ENCODE data around the gene NOL11. TPM values are rescaled to one million over a fixed set of nuclear protein-coding genes. Genes with fewer than 3 reads are reported as not detected.
A peak's percentile ranks its signal among the peaks of the same experiment; 100 is the strongest.

The NOL11 gene
- 10 to 100 TPM; 59.4 to 73.6 TPM for total RNA-seq

DNA sequence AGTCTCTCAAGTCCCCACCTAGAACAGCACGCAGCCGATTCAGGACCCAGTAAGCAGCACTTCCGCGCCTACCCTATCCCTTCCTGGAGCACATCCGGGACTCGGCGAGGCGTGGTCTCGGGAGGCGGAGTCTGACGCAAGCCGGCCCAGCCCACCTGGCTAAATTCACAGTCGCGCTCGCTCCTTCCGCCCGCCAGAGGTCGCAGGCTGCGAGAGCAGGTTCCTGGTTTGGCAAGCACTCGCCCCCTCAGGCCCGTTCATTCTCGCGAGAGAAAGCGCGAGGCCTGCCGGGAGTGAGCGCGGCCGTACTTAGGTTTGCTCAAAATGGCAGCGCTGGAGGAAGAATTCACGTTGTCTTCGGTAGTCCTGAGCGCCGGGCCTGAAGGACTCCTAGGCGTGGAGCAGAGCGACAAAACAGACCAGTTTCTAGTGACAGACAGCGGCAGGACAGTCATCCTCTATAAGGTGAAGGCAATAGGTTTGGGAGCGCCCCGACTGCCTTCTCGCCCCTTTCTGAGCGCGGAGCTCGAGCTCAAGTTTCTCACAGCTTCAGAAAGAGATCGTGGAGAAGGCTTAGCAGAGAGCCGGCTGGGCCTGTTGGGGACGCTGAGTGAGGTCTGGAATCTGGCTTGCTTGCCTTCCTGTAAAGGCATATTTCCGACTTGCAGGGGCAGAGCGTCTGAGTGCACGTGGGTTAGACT lies at the start of gene NOL11:
TSS of gene NOL11 (plus strand) at position 313 of the 701 bp plus-strand sequence. CDS start at position 325, 12 bp downstream.
- ChIA-PET CTCF (interaction anchor here (0.6 to 1.6 kb wide), 12 partner anchors 10 to 404 kb away, joined by 3 to 7 read pairs (median 4); no protein-coding TSS in a partner anchor), POLR2A (interaction anchor here (0.6 kb wide), 1 partner anchor 52 kb away, joined by 4 read pairs; no protein-coding TSS in a partner anchor)
- H3K9me3 Mint-ChIP-seq: no peaks in the 10 kb centered on the region
- H3K4me3 Mint-ChIP-seq: peak within 1 kb of the TSS; percentile 95
- peaks cover 28% of the 10 kb centered on the region for H3K4me1 Mint-ChIP-seq
- H3K36me3 Mint-ChIP-seq (ENCODE audit: low read depth): peaks cover 26% of the 10 kb centered on the region
- H3K27ac Mint-ChIP-seq: peak within 1 kb of the TSS; percentile 99
- no peaks in the 10 kb centered on the region for H3K27me3 Mint-ChIP-seq
- DNase-seq: peak; percentile 100

DNA sequence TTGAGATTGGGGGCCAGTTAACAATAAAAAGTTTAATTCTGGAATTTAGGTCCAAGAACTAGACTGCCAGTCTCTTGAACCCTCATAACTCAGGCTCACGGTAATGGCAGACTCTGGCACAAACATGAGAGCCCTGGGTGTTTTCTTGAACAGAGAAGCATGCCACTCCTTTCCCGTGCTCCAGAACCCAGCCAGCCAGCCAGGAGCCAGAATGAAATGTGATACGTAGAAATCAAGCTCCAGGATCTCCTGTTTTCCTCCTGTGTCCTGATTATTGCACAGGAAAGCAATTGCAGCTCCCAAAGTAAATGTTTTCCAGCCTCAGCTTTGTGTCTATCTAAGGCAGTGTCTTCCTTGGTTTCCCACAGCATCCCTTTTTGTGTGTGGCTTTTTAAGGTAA lies 46.2 kb upstream of the NOL11 start:
- Mint-ChIP-seq H3K9me3 (peaks cover 3% of the 10 kb centered on the region), H3K36me3 (ENCODE audit: low read depth) (peaks cover 8% of the 10 kb centered on the region), H3K4me3 (no peak overlapping the region), H3K27me3 (no peaks in the 10 kb centered on the region), H3K27ac (no peak overlapping the region), H3K4me1 (no peaks in the 10 kb centered on the region)
- ChIA-PET CTCF (interaction anchor here (0.7 kb wide), 1 partner anchor 31 kb away, joined by 3 read pairs; no protein-coding TSS in a partner anchor), POLR2A (no interaction called here)
- no peak for DNase-seq

DNA sequence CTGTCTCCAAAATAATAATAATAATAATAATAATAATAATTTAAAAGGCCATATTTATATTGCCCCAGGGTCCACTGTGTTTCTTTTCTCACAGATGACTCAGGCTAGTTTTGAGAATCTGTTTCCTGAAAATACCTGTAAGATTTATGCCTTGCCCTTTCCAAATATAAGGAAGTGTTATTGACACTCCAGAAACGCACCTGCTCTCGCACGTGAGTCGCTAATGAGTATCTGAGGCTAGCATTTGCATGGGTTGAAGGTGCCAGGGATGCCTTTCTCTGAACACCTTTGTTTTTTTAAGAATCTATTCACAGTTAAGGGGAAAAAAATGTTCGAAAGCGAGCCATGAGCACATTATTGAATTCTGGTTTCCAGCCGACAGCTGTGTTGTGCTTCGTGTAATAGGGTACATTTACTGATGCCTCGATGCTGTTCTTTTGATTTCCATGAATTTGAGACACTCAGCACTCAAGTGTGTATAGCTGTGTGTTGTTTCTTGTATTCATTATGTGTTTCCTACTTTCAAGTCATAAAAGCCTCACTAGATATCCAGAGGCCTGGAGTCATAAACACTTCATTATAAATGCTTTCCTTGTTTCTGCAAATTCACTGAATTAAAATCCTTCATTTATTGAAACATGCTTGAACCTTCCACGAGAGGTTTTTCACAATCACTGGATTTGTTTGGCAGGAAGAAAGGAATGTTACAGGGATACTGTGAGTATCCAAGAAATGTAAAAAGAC lies 45.0 kb upstream of the NOL11 start:
- Mint-ChIP-seq H3K4me1 (no peaks in the 10 kb centered on the region), H3K27ac (no peak overlapping the region), H3K4me3 (no peak overlapping the region), H3K9me3 (peaks cover 3% of the 10 kb centered on the region), H3K36me3 (ENCODE audit: low read depth) (peaks cover 8% of the 10 kb centered on the region), H3K27me3 (no peaks in the 10 kb centered on the region)
- ChIA-PET POLR2A (no interaction called here), CTCF (no interaction called here)
- no peak for DNase-seq

DNA sequence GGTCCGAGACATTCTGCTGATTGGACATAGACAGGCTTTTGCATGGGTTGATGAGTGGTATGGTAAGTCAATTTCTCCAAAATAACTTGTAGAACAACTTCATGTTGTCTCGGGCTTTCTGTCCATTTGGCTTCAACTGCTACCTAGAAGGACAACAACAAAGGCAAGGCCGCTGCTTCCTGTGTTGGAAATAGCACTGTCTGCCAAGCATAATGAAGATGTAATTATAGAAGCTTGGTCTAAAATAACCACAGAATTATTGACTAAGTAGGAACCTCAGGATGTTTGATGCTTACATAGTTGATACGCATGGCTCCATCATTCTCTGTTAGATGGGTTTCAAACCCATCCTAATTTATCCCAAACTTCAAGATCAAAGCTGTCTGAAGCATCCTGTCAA lies 42.3 kb upstream of the NOL11 start:
- CTCF ChIA-PET: no interaction called here
- H3K27me3 Mint-ChIP-seq: no peaks in the 10 kb centered on the region
- H3K9me3 Mint-ChIP-seq: no peaks in the 10 kb centered on the region
- no peak overlapping the region for H3K27ac Mint-ChIP-seq
- DNase-seq: no peak
- H3K36me3 Mint-ChIP-seq (ENCODE audit: low read depth): peaks cover 1% of the 10 kb centered on the region
- no peak overlapping the region for H3K4me3 Mint-ChIP-seq
- POLR2A ChIA-PET: no interaction called here
- H3K4me1 Mint-ChIP-seq: peaks cover 2% of the 10 kb centered on the region

DNA sequence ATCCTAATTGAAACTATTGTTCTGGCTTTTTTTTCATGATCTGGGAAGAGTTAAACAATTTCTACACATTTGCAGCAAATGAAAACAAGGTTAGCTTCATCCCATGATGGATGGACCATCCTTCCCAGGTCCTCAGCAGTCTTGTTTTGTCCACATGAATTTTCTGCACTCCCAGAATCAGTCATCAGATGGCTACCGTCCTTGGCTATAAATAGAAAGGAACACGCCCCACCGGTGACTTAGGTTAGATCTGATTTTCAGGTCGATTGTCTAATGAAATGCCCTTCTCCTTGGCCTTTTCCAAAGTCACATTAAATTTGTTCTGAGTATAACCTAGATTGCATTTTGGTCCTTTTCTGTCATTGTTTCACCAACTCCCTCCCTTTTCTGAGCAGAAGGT lies 41.4 kb upstream of the NOL11 start:
- H3K27me3 Mint-ChIP-seq: no peaks in the 10 kb centered on the region
- DNase-seq: no peak
- H3K36me3 Mint-ChIP-seq (ENCODE audit: low read depth): peaks cover 1% of the 10 kb centered on the region
- ChIA-PET CTCF (interaction anchor here (1.0 to 1.1 kb wide), 2 partner anchors 14 to 23 kb away, joined by 3 read pairs; no protein-coding TSS in a partner anchor), POLR2A (no interaction called here)
- no peaks in the 10 kb centered on the region for H3K9me3 Mint-ChIP-seq
- no peak overlapping the region for H3K27ac Mint-ChIP-seq
- no peak overlapping the region for H3K4me3 Mint-ChIP-seq
- peaks cover 2% of the 10 kb centered on the region for H3K4me1 Mint-ChIP-seq

DNA sequence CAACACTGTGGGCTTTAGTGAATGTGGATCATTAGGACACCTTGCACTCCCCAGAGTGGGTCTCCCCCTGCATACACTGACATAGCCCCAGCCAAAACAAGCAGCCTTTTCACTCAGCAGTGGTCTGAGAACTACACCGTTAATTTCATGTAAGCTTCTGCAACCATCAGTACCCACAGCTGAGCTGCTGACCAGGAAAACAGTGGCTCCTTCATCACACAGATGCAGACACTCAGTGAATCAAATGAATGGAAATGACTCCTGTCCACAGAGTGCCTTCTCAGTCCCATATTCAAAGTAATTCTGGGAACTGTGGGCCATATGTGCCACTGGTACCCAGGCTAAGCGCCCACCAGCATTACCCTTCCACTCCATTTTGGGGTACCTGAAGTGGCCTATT lies 39.3 kb upstream of the NOL11 start:
- H3K9me3 Mint-ChIP-seq: no peaks in the 10 kb centered on the region
- no peaks in the 10 kb centered on the region for H3K27me3 Mint-ChIP-seq
- POLR2A ChIA-PET: no interaction called here
- H3K4me3 Mint-ChIP-seq: no peak overlapping the region
- CTCF ChIA-PET: interaction anchor here (0.6 kb wide), 1 partner anchor 839 kb away, joined by 5 read pairs; no protein-coding TSS in a partner anchor
- H3K4me1 Mint-ChIP-seq: peaks cover 2% of the 10 kb centered on the region
- no peak for DNase-seq
- H3K27ac Mint-ChIP-seq: no peak overlapping the region
- H3K36me3 Mint-ChIP-seq (ENCODE audit: low read depth): peaks cover 1% of the 10 kb centered on the region

DNA sequence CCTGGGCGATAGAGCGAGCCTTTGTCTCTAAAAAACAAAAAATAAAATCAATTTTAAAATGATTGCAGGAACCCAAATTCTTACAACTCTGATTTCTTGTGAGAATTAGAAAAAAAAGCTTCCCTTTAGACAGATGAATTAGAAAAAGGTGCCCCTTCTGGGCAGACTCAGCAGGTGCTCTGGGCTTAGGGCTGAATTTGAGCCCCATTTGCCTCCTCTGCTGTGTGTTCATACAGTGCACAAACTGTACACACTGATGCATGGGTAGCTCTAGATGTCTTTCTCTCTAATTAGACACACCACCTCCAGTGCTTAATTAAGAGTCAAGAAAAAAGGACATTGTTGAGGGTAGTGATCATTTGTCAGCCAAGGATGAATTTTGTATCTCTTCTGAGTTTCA lies 38.5 kb upstream of the NOL11 start:
- CTCF ChIA-PET: interaction anchor here (1.0 kb wide), 1 partner anchor 11 kb away, joined by 3 read pairs; no protein-coding TSS in a partner anchor
- POLR2A ChIA-PET: no interaction called here
- H3K36me3 Mint-ChIP-seq (ENCODE audit: low read depth): peaks cover 1% of the 10 kb centered on the region
- H3K9me3 Mint-ChIP-seq: no peaks in the 10 kb centered on the region
- H3K4me3 Mint-ChIP-seq: no peak overlapping the region
- no peaks in the 10 kb centered on the region for H3K27me3 Mint-ChIP-seq
- H3K27ac Mint-ChIP-seq: no peak overlapping the region
- DNase-seq: no peak
- H3K4me1 Mint-ChIP-seq: peaks cover 2% of the 10 kb centered on the region

DNA sequence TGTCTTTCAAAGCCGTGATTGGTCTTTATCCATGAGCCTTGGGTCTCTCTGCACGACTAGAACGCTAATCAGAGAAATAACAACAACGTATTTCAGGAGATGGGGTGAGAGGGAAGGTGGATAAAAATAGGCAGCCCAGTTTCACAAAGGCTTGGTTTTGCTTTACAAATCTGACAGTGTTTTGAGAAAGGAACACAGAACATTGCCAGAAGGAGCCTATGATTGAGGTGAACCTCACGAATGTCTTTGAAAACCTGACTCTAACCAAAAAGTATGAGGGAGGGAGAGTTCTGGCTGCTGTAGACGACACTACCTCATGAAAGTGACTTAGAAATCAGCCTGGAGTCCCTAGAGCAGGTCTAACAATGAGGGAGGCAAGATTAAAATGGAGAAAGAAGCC lies 38.0 kb upstream of the NOL11 start:
- DNase-seq: no peak
- no peaks in the 10 kb centered on the region for H3K27me3 Mint-ChIP-seq
- H3K27ac Mint-ChIP-seq: no peak overlapping the region
- POLR2A ChIA-PET: no interaction called here
- peaks cover 2% of the 10 kb centered on the region for H3K4me1 Mint-ChIP-seq
- CTCF ChIA-PET: interaction anchor here (0.7 to 1.0 kb wide), 2 partner anchors 10 to 387 kb away, joined by 3 to 6 read pairs; no protein-coding TSS in a partner anchor
- no peaks in the 10 kb centered on the region for H3K9me3 Mint-ChIP-seq
- H3K4me3 Mint-ChIP-seq: no peak overlapping the region
- H3K36me3 Mint-ChIP-seq (ENCODE audit: low read depth): peaks cover 1% of the 10 kb centered on the region

DNA sequence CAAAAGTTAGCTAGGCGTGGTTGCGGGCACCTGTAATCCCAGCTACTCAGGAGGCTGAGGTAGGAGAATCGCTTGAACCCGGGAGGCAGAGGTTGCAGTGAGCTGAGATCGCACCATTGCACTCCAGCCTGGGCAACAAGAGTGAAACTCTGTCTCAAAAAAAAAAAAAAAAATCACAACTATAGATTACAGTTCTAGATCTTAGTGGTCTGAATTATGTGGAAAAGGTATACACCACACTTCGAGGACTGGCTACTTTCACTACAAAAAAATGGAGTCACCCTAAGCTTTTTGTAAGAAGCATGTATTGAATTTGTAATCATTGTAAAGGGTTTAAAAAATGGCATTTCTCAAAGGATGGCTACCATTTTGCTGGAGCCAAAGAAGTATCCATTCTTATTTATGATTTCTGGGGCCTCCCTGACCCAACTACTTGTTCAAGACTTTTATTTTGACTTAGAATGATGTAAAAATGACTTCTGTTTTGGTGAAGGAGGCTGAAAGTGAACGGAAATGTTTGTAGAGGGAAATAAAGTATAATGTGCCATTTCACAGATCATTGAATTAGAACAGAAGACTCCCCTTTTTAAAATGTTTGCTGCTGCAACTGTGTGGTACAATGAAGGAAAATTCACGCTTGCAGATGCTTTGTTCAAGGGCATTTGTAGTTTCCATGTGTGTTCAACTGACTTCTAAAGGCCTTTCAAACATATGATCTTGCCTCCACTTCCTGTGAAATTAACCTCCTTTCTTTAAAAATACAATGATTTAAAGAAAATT lies 37.1 kb upstream of the NOL11 start:
- ChIA-PET POLR2A (no interaction called here), CTCF (interaction anchor here (0.7 kb wide), 1 partner anchor 388 kb away, joined by 6 read pairs; no protein-coding TSS in a partner anchor)
- Mint-ChIP-seq H3K36me3 (ENCODE audit: low read depth) (peaks cover 1% of the 10 kb centered on the region), H3K27ac (no peak overlapping the region), H3K4me3 (no peak overlapping the region), H3K9me3 (no peaks in the 10 kb centered on the region), H3K27me3 (no peaks in the 10 kb centered on the region), H3K4me1 (peaks cover 2% of the 10 kb centered on the region)
- no peak for DNase-seq

DNA sequence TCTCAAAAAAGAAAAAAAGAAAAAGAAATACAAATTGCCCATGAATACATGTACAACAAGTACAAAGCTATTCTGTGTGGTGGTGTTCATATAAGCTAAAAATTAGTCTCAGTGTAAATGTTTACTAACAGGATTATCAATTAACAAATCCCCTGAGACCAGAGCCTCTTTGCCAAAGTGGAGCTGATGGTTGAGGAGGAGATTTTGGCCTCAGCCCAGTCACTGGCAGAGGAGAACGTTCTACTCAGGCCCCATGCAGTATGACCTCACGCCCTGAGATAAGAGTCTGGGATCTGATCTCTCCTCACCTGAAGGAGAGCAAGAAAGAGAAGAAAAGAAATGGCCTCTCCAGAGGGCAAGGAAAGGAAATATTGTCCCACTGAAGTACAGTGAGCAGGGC lies 35.5 kb upstream of the NOL11 start:
- no peaks in the 10 kb centered on the region for H3K27me3 Mint-ChIP-seq
- H3K36me3 Mint-ChIP-seq (ENCODE audit: low read depth): peaks cover 3% of the 10 kb centered on the region
- ChIA-PET CTCF (interaction anchor here (0.6 to 0.7 kb wide), 2 partner anchors 192 to 309 kb away, joined by 3 to 4 read pairs; no protein-coding TSS in a partner anchor), POLR2A (interaction anchor here (0.6 kb wide), 1 partner anchor 306 kb away, joined by 3 read pairs; no protein-coding TSS in a partner anchor)
- no peak overlapping the region for H3K4me3 Mint-ChIP-seq
- no peak for DNase-seq
- no peak overlapping the region for H3K27ac Mint-ChIP-seq
- H3K9me3 Mint-ChIP-seq: no peaks in the 10 kb centered on the region
- H3K4me1 Mint-ChIP-seq: peaks cover 2% of the 10 kb centered on the region

DNA sequence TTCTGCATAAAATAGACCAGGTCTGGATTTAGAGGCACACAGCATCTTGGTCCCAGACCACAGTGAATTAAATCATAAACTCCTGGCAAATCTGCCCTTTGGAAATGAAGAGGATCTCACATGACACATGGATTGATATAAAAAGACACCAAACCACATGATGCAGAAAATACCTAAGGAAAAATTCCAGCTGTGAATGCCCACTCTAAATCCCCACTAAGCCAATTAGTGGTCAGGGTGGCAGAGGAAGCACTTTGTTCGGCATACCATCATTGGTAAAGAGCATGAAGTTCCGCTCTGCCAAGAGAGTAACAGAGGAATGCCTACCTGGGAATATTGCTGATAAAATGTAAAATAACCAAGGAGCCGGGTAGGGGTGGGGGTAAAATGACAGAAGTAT lies 32.4 kb upstream of the NOL11 start:
- Mint-ChIP-seq H3K36me3 (ENCODE audit: low read depth) (peaks cover 1% of the 10 kb centered on the region), H3K4me3 (no peak overlapping the region), H3K9me3 (no peaks in the 10 kb centered on the region), H3K27me3 (no peaks in the 10 kb centered on the region), H3K4me1 (no peaks in the 10 kb centered on the region), H3K27ac (no peak overlapping the region)
- POLR2A ChIA-PET: no interaction called here
- CTCF ChIA-PET: no interaction called here
- no peak for DNase-seq

DNA sequence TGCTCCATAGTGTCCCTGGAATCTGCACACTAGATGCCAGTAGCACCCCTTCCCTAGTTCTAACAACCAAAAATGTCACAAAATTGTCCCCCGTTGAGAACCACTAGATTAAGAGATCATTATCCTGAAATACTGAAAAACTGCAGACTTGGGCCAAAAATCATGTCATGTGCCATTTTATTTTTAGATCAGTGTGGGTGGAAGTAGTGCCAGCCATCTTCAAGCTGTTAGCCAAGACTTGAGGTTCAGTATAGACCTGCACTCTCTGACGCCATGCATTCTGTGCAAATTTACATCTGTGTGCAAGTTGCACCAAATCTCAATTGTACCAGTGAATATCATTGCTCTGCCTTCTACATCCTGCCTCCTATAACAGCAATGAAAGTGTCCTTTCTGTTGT lies 31.5 kb upstream of the NOL11 start:
- Mint-ChIP-seq H3K9me3 (no peaks in the 10 kb centered on the region), H3K36me3 (ENCODE audit: low read depth) (peaks cover 1% of the 10 kb centered on the region), H3K27ac (no peak overlapping the region), H3K4me1 (no peaks in the 10 kb centered on the region), H3K27me3 (no peaks in the 10 kb centered on the region), H3K4me3 (no peak overlapping the region)
- POLR2A ChIA-PET: no interaction called here
- no peak for DNase-seq
- CTCF ChIA-PET: interaction anchor here (0.8 to 1.4 kb wide), 2 partner anchors 308 to 311 kb away, joined by 4 to 7 read pairs; no protein-coding TSS in a partner anchor

Measured in activated CD4-positive, alpha-beta T cell treated with anti-CD3 and anti-CD28 coated beads, Interleukin-2, amount 10 ng/mL, durations not matched to agents 7 days and 5 days (primary cell).